T-helper 9 cell (primary cell): Measurements from ENCODE around the gene CSNK1G1.
A peak's percentile ranks its signal among the peaks of the same experiment; 100 is the strongest.
"Not testable (repeated sequence)": the region's sequence is repeated elsewhere in the genome, so short reads cannot be mapped to it uniquely, and the experiment has no call there.

Experiments
- DNase-seq: peaks from one replicate; pipeline ENCODE4 v3.0.0-alpha.2; 2020
- total RNA-seq, 2 donors: gene quantifications; one replicate each; lab custom pipeline; 2026; lab: John Stamatoyannopoulos, UW

Gene CSNK1G1
- 30.4 to 54.8 reads per million in 2 donors for total RNA-seq

GRCh38 chr15:64355944-64356709 lies at the start of gene CSNK1G1:
TSS of gene CSNK1G1 (minus strand) at chr15:64356173. CDS start at chr15:64300499, 55,674 bp downstream.
- DNase-seq: peak; percentile 86

GRCh38 chr15:64400583-64400982 lies 44.6 kb upstream of the CSNK1G1 start:
- DNase-seq: no peak

GRCh38 chr15:64398575-64398974 lies 42.6 kb upstream of the CSNK1G1 start:
- no peak for DNase-seq

GRCh38 chr15:64396789-64397188 lies 40.8 kb upstream of the CSNK1G1 start:
- DNase-seq: no peak

- not testable (repeated sequence) for DNase-seq
Measured at GRCh38 chr15:64392471-64392870, 36.5 kb upstream of the CSNK1G1 start.

GRCh38 chr15:64389036-64389435 lies 33.1 kb upstream of the CSNK1G1 start:
- no peak for DNase-seq

- peak; percentile 90 for DNase-seq
Measured at GRCh38 chr15:64387562-64388168, 31.7 kb upstream of the CSNK1G1 start, which contains the start of gene TRIP4. TSS of gene TRIP4 (plus strand) at chr15:64387836. CDS start at chr15:64387864, 28 bp downstream.

- DNase-seq: no peak
Measured at GRCh38 chr15:64386291-64386690, 30.3 kb upstream of the CSNK1G1 start.

GRCh38 chr15:64383760-64384159 lies 27.8 kb upstream of the CSNK1G1 start:
- no peak for DNase-seq

GRCh38 chr15:64381000-64381751 lies 25.2 kb upstream of the CSNK1G1 start, which contains the start of gene PCLAF:
TSS of gene PCLAF (minus strand) at chr15:64381441. CDS start at chr15:64381371, 70 bp downstream.
- peak; percentile 87 for DNase-seq

- DNase-seq: not testable (repeated sequence)
Measured at GRCh38 chr15:64380130-64380870, 24.3 kb upstream of the CSNK1G1 start.

- DNase-seq: no peak
Measured at GRCh38 chr15:64379216-64379960, 23.4 kb upstream of the CSNK1G1 start.

- DNase-seq: no peak
Measured at GRCh38 chr15:64373360-64373759, 17.4 kb upstream of the CSNK1G1 start.

GRCh38 chr15:64371383-64371782 lies 15.4 kb upstream of the CSNK1G1 start:
- DNase-seq: not testable (repeated sequence)

GRCh38 chr15:64369078-64369607 lies 13.2 kb upstream of the CSNK1G1 start:
- DNase-seq: no peak

- no peak for DNase-seq
Measured at GRCh38 chr15:64361259-64361658, 5.3 kb upstream of the CSNK1G1 start.

GRCh38 chr15:64356710-64357040 lies 702 bp upstream of the CSNK1G1 start:
- DNase-seq: no peak

GRCh38 chr15:64355348-64355943 lies 527 bp downstream of the CSNK1G1 start:
- no peak for DNase-seq

GRCh38 chr15:64354688-64355344 lies 1.2 kb downstream of the CSNK1G1 start:
- no peak for DNase-seq

- DNase-seq: no peak
Measured at GRCh38 chr15:64351265-64351664, 4.7 kb downstream of the CSNK1G1 start.

- no peak for DNase-seq
Measured at GRCh38 chr15:64349375-64349774, 6.6 kb downstream of the CSNK1G1 start.
